ENCODE measurements around the gene UFSP1. TPM values are rescaled to one million over a fixed set of nuclear protein-coding genes. Genes with fewer than 3 reads are reported as not detected.

Gene UFSP1
- total RNA-seq, 1 experiment from 2014 or later, result 2.8 TPM

GRCh38 chr7:100861616-100861985, 27.9 kb downstream of the UFSP1 start:
- TF ChIP-seq, protein P1, sequence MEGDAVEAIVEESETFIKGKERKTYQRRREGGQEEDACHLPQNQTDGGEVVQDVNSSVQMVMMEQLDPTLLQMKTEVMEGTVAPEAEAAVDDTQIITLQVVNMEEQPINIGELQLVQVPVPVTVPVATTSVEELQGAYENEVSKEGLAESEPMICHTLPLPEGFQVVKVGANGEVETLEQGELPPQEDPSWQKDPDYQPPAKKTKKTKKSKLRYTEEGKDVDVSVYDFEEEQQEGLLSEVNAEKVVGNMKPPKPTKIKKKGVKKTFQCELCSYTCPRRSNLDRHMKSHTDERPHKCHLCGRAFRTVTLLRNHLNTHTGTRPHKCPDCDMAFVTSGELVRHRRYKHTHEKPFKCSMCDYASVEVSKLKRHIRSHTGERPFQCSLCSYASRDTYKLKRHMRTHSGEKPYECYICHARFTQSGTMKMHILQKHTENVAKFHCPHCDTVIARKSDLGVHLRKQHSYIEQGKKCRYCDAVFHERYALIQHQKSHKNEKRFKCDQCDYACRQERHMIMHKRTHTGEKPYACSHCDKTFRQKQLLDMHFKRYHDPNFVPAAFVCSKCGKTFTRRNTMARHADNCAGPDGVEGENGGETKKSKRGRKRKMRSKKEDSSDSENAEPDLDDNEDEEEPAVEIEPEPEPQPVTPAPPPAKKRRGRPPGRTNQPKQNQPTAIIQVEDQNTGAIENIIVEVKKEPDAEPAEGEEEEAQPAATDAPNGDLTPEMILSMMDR (conservative IDR thresholded peaks at IDR 0.05), result no peak
- TF ChIP-seq EZH2 (IDR thresholded peaks at IDR 0.05; ENCODE audit: low read depth), result no peak
- no peak overlapping the region for H3K4me3 ChIP-seq
- 0 out of 2 replicates have a peak, but pooled peaks cover 1% of the 10 kb centered on the region for H3K79me2 ChIP-seq (ENCODE audit: low read depth)
- H3K27ac ChIP-seq, result no peak overlapping the region
- no peaks in the 10 kb centered on the region for H3K27me3 ChIP-seq (ENCODE audit: insufficient read depth, low read depth)
- no peak for DNase-seq
- no peak overlapping the region for H2AFZ ChIP-seq
- H3F3A ChIP-seq (ENCODE audit: insufficient read depth, low read depth), result peaks cover 19% of the 10 kb centered on the region
- H3K4me2 ChIP-seq, result no peak overlapping the region
- H3K4me1 ChIP-seq (replicated peaks; ENCODE audit: insufficient read depth), result peaks cover 5% of the 10 kb centered on the region; the same call in 1 of the 2 replicates
- H3K9me2 ChIP-seq (ENCODE audit: insufficient read depth), result no peaks in the 10 kb centered on the region
- ChIA-PET POLR2A (ENCODE audit: unreplicated experiment) (no interaction called here), CTCF (no interaction called here)
- intact Hi-C loops (cut with micrococcal nuclease; ENCODE audit: unreplicated experiment), result no loop called here
- BruUV-seq (replicated peaks), result no TSS peak
- no peaks in the 10 kb centered on the region for H4K20me1 ChIP-seq (ENCODE audit: insufficient read depth)
- H3K36me3 ChIP-seq (ENCODE audit: low read depth), result no peaks in the 10 kb centered on the region
- no peaks in the 10 kb centered on the region for H3K9me3 ChIP-seq (ENCODE audit: insufficient read depth, low read depth)

- no TSS peak for BruUV-seq (replicated peaks)
- H3K9me3 ChIP-seq (ENCODE audit: insufficient read depth, low read depth), result no peaks in the 10 kb centered on the region
- H3K4me2 ChIP-seq, result no peak overlapping the region
- intact Hi-C loops (cut with micrococcal nuclease; ENCODE audit: unreplicated experiment), result no loop called here
- no peaks in the 10 kb centered on the region for H3K36me3 ChIP-seq (ENCODE audit: low read depth)
- H2AFZ ChIP-seq, result no peak overlapping the region
- no peaks in the 10 kb centered on the region for H3K9me2 ChIP-seq (ENCODE audit: insufficient read depth)
- no peak overlapping the region for H3K27ac ChIP-seq
- peaks cover 14% of the 10 kb centered on the region for H3F3A ChIP-seq (ENCODE audit: insufficient read depth, low read depth)
- POLR2A ChIA-PET (ENCODE audit: unreplicated experiment), result no interaction called here
- no peak overlapping the region for H3K4me3 ChIP-seq
- H4K20me1 ChIP-seq (ENCODE audit: insufficient read depth), result no peaks in the 10 kb centered on the region
- no peaks in the 10 kb centered on the region for H3K79me2 ChIP-seq (ENCODE audit: low read depth)
- TF ChIP-seq, protein P1 (conservative IDR thresholded peaks at IDR 0.05), result no peak
- TF ChIP-seq EZH2 (IDR thresholded peaks at IDR 0.05; ENCODE audit: low read depth), result no peak
- DNase-seq, result no peak
- no peaks in the 10 kb centered on the region for H3K4me1 ChIP-seq (replicated peaks; ENCODE audit: insufficient read depth)
- CTCF ChIA-PET, result no interaction called here
- no peaks in the 10 kb centered on the region for H3K27me3 ChIP-seq (ENCODE audit: insufficient read depth, low read depth)
Measured at GRCh38 chr7:100860702-100861615, 28.6 kb downstream of the UFSP1 start.

GRCh38 chr7:100859856-100860255, 29.7 kb downstream of the UFSP1 start:
- no peak overlapping the region for H3K4me3 ChIP-seq
- H3K36me3 ChIP-seq (ENCODE audit: low read depth), result no peaks in the 10 kb centered on the region
- H3K9me2 ChIP-seq (ENCODE audit: insufficient read depth), result no peaks in the 10 kb centered on the region
- H2AFZ ChIP-seq, result no peak overlapping the region
- no TSS peak for BruUV-seq (replicated peaks)
- no peak for TF ChIP-seq EZH2 (IDR thresholded peaks at IDR 0.05; ENCODE audit: low read depth)
- TF ChIP-seq, protein P1 (conservative IDR thresholded peaks at IDR 0.05), result no peak
- no peaks in the 10 kb centered on the region for H3K79me2 ChIP-seq (ENCODE audit: low read depth)
- no peak overlapping the region for H3K4me2 ChIP-seq
- no peaks in the 10 kb centered on the region for H4K20me1 ChIP-seq (ENCODE audit: insufficient read depth)
- no peaks in the 10 kb centered on the region for H3K4me1 ChIP-seq (replicated peaks; ENCODE audit: insufficient read depth)
- H3F3A ChIP-seq (ENCODE audit: insufficient read depth, low read depth), result peaks cover 3% of the 10 kb centered on the region
- intact Hi-C loops (cut with micrococcal nuclease; ENCODE audit: unreplicated experiment), result loop anchor here (10.0 kb wide), 1 partner anchor 725 kb away; no protein-coding TSS in a partner anchor
- ChIA-PET POLR2A (ENCODE audit: unreplicated experiment) (interaction anchor here (0.5 kb wide), 2 partner anchors 358 to 431 kb away, joined by 3 to 5 read pairs; partner anchors contain the start of genes ZCWPW1 and ZNHIT1), CTCF (no interaction called here)
- no peak for DNase-seq
- H3K27me3 ChIP-seq (ENCODE audit: insufficient read depth, low read depth), result no peaks in the 10 kb centered on the region
- no peaks in the 10 kb centered on the region for H3K9me3 ChIP-seq (ENCODE audit: insufficient read depth, low read depth)
- H3K27ac ChIP-seq, result no peak overlapping the region
